ENCODE measurements around the gene HNRNPA3. TPM values are rescaled to one million over a fixed set of nuclear protein-coding genes. Genes with fewer than 3 reads are reported as not detected.

The HNRNPA3 gene
- total and polyA plus RNA-seq, 8 donors = 22.6 to 187 (median 95.2) TPM

GRCh38 chr2:177234267-177234666 is 21.7 kb downstream of the HNRNPA3 start:
- peaks cover 28 to 95% (median 51%) of the 10 kb centered on the region in 4 donors for H3K4me1 ChIP-seq
- H3K36me3 ChIP-seq = peaks cover 35 to 68% (median 56%) of the 10 kb centered on the region in 4 donors
- intact Hi-C loops (cut with DNase I; ENCODE audit: low total_unique reads) = no loop called here
- peak overlapping the region in 1 of 5 donors; percentile 21 for H3K27ac ChIP-seq
- no peak for TF ChIP-seq POLR2AphosphoS5 (IDR thresholded peaks at IDR 0.05)
- TF ChIP-seq EP300 (IDR thresholded peaks at IDR 0.05) = no peak
- no peak for TF ChIP-seq CTCF (IDR thresholded peaks at IDR 0.05)
- no peaks in the 10 kb centered on the region for H3K27me3 ChIP-seq
- H3K4me3 ChIP-seq = no peak overlapping the region
- no peak for DNase-seq
- H3K9me3 ChIP-seq = no peaks in the 10 kb centered on the region

GRCh38 chr2:177235855-177236437 is 23.4 kb downstream of the HNRNPA3 start:
- Histone ChIP-seq H3K27me3 (no peaks in the 10 kb centered on the region), H3K36me3 (peaks cover 19 to 51% (median 40%) of the 10 kb centered on the region in 4 donors), H3K4me1 (peaks cover 40 to 98% (median 68%) of the 10 kb centered on the region in 4 donors), H3K27ac (peak overlapping the region in 2 of 5 donors; percentile 10 to 15), H3K9me3 (no peaks in the 10 kb centered on the region), H3K4me3 (no peak overlapping the region)
- intact Hi-C loops (cut with DNase I; ENCODE audit: low total_unique reads) = no loop called here
- 86 to 90% (median 88%) methylated on average over 6 of the region's 6 CpGs for WGBS, 5 donors
- DNase-seq = no peak
- no peak for TF ChIP-seq POLR2A (IDR thresholded peaks at IDR 0.05)
- no peak for TF ChIP-seq POLR2AphosphoS5 (IDR thresholded peaks at IDR 0.05)
- TF ChIP-seq EP300 (IDR thresholded peaks at IDR 0.05) = no peak
- TF ChIP-seq CTCF (IDR thresholded peaks at IDR 0.05) = no peak

GRCh38 chr2:177237932-177238331 is 25.3 kb downstream of the HNRNPA3 start:
- no peak overlapping the region for H3K4me3 ChIP-seq
- H3K27ac ChIP-seq = peak overlapping the region in 2 of 5 donors; percentile 88 to 94
- peaks cover under 1 to 31% (median 20%) of the 10 kb centered on the region in 4 donors for H3K36me3 ChIP-seq
- H3K4me1 ChIP-seq = peaks cover 60 to 98% (median 82%) of the 10 kb centered on the region in 4 donors
- TF ChIP-seq CTCF (IDR thresholded peaks at IDR 0.05) (no peak), POLR2A (IDR thresholded peaks at IDR 0.05) (no peak)
- no peaks in the 10 kb centered on the region for H3K27me3 ChIP-seq
- DNase-seq = no peak
- H3K9me3 ChIP-seq = no peaks in the 10 kb centered on the region
- WGBS, 5 donors = 40 to 47% (median 43%) methylated on average over 2 of the region's 2 CpGs
- intact Hi-C loops (cut with DNase I; ENCODE audit: low total_unique reads) = no loop called here

GRCh38 chr2:177239053-177239452 is 26.5 kb downstream of the HNRNPA3 start:
- H3K4me3 ChIP-seq = no peak overlapping the region
- intact Hi-C loops (cut with DNase I; ENCODE audit: low total_unique reads) = no loop called here
- no peaks in the 10 kb centered on the region for H3K9me3 ChIP-seq
- no peaks in the 10 kb centered on the region for H3K27me3 ChIP-seq
- H3K4me1 ChIP-seq = peaks cover 71 to 100% (median 88%) of the 10 kb centered on the region in 4 donors
- peaks cover 1 to 20% (median 10%) of the 10 kb centered on the region in 4 donors for H3K36me3 ChIP-seq
- 69 to 75% (median 74%) methylated on average over 6 of the region's 6 CpGs for WGBS, 5 donors
- TF ChIP-seq POLR2A (IDR thresholded peaks at IDR 0.05) = no peak
- TF ChIP-seq EP300 (IDR thresholded peaks at IDR 0.05) = no peak
- TF ChIP-seq POLR2AphosphoS5 (IDR thresholded peaks at IDR 0.05) = no peak
- no peak for TF ChIP-seq CTCF (IDR thresholded peaks at IDR 0.05)
- no peak for DNase-seq
- H3K27ac ChIP-seq = peak overlapping the region; percentile 46 to 94 (median 85)
